ENCODE data around the gene DNAJC8.

- TF ChIP-seq CTCF (IDR thresholded peaks at IDR 0.05) (no peak), POLR2A (IDR thresholded peaks at IDR 0.05) (no peak)
Measured at GRCh38 chr1:28269529-28269928, 36.7 kb upstream of the DNAJC8 start.

Data from uterus (tissue), 2 donors.